A204.1 (cell line): Measurements from ENCODE around the gene ENO4.

Experiments
- FAIRE-seq: peaks from 2 replicates; lab custom pipeline; 2012; peaks lifted over from hg19 to GRCh38; lab: Jason Lieb, UNC

The ENO4 gene

GRCh38 chr10:116831790-116832189 lies 17.5 kb upstream of the ENO4 start:
- FAIRE-seq, result no peak

- no peak for FAIRE-seq
Observed at GRCh38 chr10:116833986-116834985, 15.0 kb upstream of the ENO4 start.

GRCh38 chr10:116835658-116836057 lies 13.6 kb upstream of the ENO4 start:
- FAIRE-seq, result no peak

GRCh38 chr10:116836083-116836482 lies 13.2 kb upstream of the ENO4 start:
- no peak for FAIRE-seq

GRCh38 chr10:116836902-116837523 lies 12.3 kb upstream of the ENO4 start:
- FAIRE-seq, result no peak

- no peak for FAIRE-seq
Observed at GRCh38 chr10:116838143-116838725, 11.1 kb upstream of the ENO4 start.

- no peak for FAIRE-seq
Observed at GRCh38 chr10:116840389-116841075, 8.8 kb upstream of the ENO4 start.

GRCh38 chr10:116845823-116846222 lies 3.5 kb upstream of the ENO4 start:
- no peak for FAIRE-seq

- FAIRE-seq, result no peak
Observed at GRCh38 chr10:116848032-116848943, 1.0 kb upstream of the ENO4 start.

GRCh38 chr10:116848944-116849247 lies 403 bp upstream of the ENO4 start:
- FAIRE-seq, result no peak

GRCh38 chr10:116850058-116850611 lies 836 bp downstream of the ENO4 start:
- no peak for FAIRE-seq

GRCh38 chr10:116852246-116852645 lies 2.9 kb downstream of the ENO4 start:
- no peak for FAIRE-seq

GRCh38 chr10:116853287-116853686 lies 4.0 kb downstream of the ENO4 start:
- FAIRE-seq, result no peak

GRCh38 chr10:116853701-116854100 lies 4.4 kb downstream of the ENO4 start:
- FAIRE-seq, result no peak

- FAIRE-seq, result no peak
Observed at GRCh38 chr10:116857156-116857555, 7.9 kb downstream of the ENO4 start.

- no peak for FAIRE-seq
Observed at GRCh38 chr10:116861796-116862195, 12.5 kb downstream of the ENO4 start.

- FAIRE-seq, result no peak
Observed at GRCh38 chr10:116864436-116864835, 15.1 kb downstream of the ENO4 start.

GRCh38 chr10:116866066-116866465 lies 16.8 kb downstream of the ENO4 start:
- no peak for FAIRE-seq

- no peak for FAIRE-seq
Observed at GRCh38 chr10:116866987-116867595, 17.8 kb downstream of the ENO4 start.

- FAIRE-seq, result no peak
Observed at GRCh38 chr10:116868198-116868676, 18.9 kb downstream of the ENO4 start.

- FAIRE-seq, result no peak
Observed at GRCh38 chr10:116868722-116869121, 19.4 kb downstream of the ENO4 start.
